HEK293 (cell line): ENCODE measurements around the gene APBB2.

Experiments used
- ZNF184 ChIP-seq: fragments of 450-650 bp; IDR thresholded peaks from 2 replicates; pipeline ENCODE4 v1.5.1; 2018; ENCODE audit warnings: missing biosample characterization, mild to moderate bottlenecking, missing genetic modification characterization
- ZNF423 ChIP-seq: fragments of 450-650 bp; formaldehyde crosslinking; IDR thresholded peaks from 2 replicates; pipeline ENCODE4 v1.5.1; 2016; ENCODE audit warnings: missing biosample characterization, missing genetic modification characterization

- TF ChIP-seq ZNF184 (tag by site-specific recombination) (no peak), ZNF423 (tag by site-specific recombination) (no peak)
Measured at GRCh38 chr4:40838742-40839141, 375.6 kb downstream of the APBB2 start.
